ENCODE data around the gene STEAP3. TPM values are rescaled to one million over a fixed set of nuclear protein-coding genes. Genes with fewer than 3 reads are reported as not detected.

Gene STEAP3
- total RNA-seq, 1 donor from 2014 or later = 38.8 TPM

DNA sequence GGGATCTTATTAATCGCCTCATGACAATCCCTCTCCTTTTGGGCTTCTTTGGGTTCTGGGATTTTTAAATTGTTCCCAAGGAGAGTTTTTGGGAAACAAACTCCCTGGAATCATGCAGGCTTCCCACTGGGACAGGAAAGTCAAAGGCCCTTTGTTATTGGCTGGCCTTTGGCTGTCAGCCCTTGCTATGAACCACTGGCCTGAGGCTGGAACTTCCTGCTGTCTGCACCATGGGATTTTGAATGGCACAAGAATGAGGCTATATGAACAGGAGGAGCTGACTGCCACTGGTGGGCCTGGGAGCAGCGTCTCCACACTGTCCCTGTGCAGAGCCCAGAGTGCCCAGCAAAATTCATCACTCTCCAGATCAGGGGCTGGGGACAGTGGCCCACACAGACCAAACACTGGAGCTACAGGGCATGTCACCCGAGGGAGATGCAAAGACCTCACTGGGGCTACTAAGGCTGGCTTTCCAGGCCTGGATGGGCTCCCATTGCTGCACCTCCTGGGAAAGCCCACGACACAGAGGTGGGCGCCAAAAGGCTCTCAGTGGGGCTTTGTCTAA lies 35.7 kb downstream of the STEAP3 start:
- Histone ChIP-seq H3K36me3 (ENCODE audit: control insufficient read depth, insufficient read depth, low read length) (peaks cover 1% of the 10 kb centered on the region), H3K4me3 (ENCODE audit: low read depth, low read length) (no peak overlapping the region), H3K27me3 (ENCODE audit: control insufficient read depth, insufficient read depth, low read length) (no peaks in the 10 kb centered on the region)
- no peak for DNase-seq (ENCODE audit: low read depth)
- TF ChIP-seq CTCF (IDR thresholded peaks at IDR 0.05; ENCODE audit: insufficient read depth, low read length, poor library complexity, severe bottlenecking) = no peak

DNA sequence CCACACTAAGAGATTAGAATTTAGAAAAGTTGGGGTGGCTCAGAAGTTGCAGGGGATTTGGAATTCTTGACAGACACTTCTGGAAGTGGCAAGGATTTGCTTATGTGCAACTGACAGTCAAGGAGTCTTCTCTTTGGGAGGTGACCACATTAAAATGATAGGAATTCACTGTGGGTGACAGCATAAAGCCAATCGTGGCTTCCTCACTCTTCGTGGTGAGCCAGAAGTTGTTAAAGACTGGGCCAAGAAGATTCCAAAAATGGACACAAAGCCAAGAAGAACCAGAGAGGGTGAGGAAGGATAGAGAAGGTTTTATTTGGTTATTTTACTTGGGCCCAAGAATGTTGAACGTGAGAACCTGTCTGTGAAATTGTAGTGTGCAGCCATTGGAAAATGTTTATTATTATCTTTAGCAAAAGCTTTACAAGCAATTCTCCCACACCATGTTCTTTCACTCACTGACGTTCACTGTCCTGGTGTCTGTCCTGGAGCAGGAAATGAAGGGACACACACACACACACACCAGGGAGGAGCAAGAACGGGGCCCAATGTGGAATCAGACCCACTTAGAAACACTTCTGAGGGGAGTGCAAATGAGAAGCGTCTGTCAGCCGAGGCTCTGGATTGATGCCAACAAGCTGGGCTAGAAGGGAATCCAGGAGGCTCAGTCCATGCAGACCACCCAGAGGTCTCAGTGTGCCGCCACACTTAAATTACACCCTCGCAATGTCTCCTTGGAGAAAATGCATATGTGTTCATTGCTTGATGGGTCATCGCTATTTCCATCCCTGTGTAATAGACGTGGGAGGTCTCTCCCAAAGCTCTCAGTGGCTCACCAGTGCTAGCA lies 37.2 kb downstream of the STEAP3 start:
- TF ChIP-seq CTCF (IDR thresholded peaks at IDR 0.05; ENCODE audit: insufficient read depth, low read length, poor library complexity, severe bottlenecking) = no peak
- Histone ChIP-seq H3K27me3 (ENCODE audit: control insufficient read depth, insufficient read depth, low read length) (no peaks in the 10 kb centered on the region), H3K4me3 (ENCODE audit: low read depth, low read length) (no peak overlapping the region), H3K36me3 (ENCODE audit: control insufficient read depth, insufficient read depth, low read length) (no peaks in the 10 kb centered on the region)
- DNase-seq (ENCODE audit: low read depth) = no peak

- Histone ChIP-seq H3K4me3 (ENCODE audit: low read depth, low read length) (no peak overlapping the region), H3K27me3 (ENCODE audit: control insufficient read depth, insufficient read depth, low read length) (no peaks in the 10 kb centered on the region), H3K36me3 (ENCODE audit: control insufficient read depth, insufficient read depth, low read length) (no peaks in the 10 kb centered on the region)
- no peak for DNase-seq (ENCODE audit: low read depth)
- TF ChIP-seq CTCF (IDR thresholded peaks at IDR 0.05; ENCODE audit: insufficient read depth, low read length, poor library complexity, severe bottlenecking) = no peak
Observed at GRCh38 chr2:119261493-119262225, 38.0 kb downstream of the STEAP3 start.

GRCh38 chr2:119263025-119263424 lies 39.4 kb downstream of the STEAP3 start:
- H3K4me3 ChIP-seq (ENCODE audit: low read depth, low read length) = no peak overlapping the region
- H3K27me3 ChIP-seq (ENCODE audit: control insufficient read depth, insufficient read depth, low read length) = no peaks in the 10 kb centered on the region
- H3K36me3 ChIP-seq (ENCODE audit: control insufficient read depth, insufficient read depth, low read length) = no peaks in the 10 kb centered on the region
- no peak for TF ChIP-seq CTCF (IDR thresholded peaks at IDR 0.05; ENCODE audit: insufficient read depth, low read length, poor library complexity, severe bottlenecking)
- no peak for DNase-seq (ENCODE audit: low read depth)

- no peaks in the 10 kb centered on the region for H3K27me3 ChIP-seq (ENCODE audit: control insufficient read depth, insufficient read depth, low read length)
- DNase-seq (ENCODE audit: low read depth) = no peak
- H3K4me3 ChIP-seq (ENCODE audit: low read depth, low read length) = no peak overlapping the region
- no peak for TF ChIP-seq CTCF (IDR thresholded peaks at IDR 0.05; ENCODE audit: insufficient read depth, low read length, poor library complexity, severe bottlenecking)
- H3K36me3 ChIP-seq (ENCODE audit: control insufficient read depth, insufficient read depth, low read length) = no peaks in the 10 kb centered on the region
Observed at GRCh38 chr2:119263656-119264055, 40.0 kb downstream of the STEAP3 start.
